HPDE6-E6E7 (cell line): ENCODE data around the gene MLH1.
"Not testable (repeated sequence)": the region's sequence is repeated elsewhere in the genome, so short reads cannot be mapped to it uniquely, and the experiment has no call there.

Source experiments
- DNase-seq: peaks from one replicate; pipeline ENCODE4 v3.0.0; 2011; ENCODE audit warnings: missing footprints; ENCODE audit errors: extremely low spot score

The MLH1 gene

GRCh38 chr3:36993326-36994283 lies at the start of gene MLH1:
Gene MLH1 (plus strand): TSS chr3:36993518. CDS start chr3:36993548, 30 bp downstream.
- peak; percentile 54 for DNase-seq

GRCh38 chr3:36943601-36944000 lies 49.7 kb upstream of the MLH1 start:
- no peak for DNase-seq

GRCh38 chr3:36944012-36944640 lies 49.2 kb upstream of the MLH1 start:
- peak; percentile 10 for DNase-seq

GRCh38 chr3:36944641-36945270 lies 48.6 kb upstream of the MLH1 start, which contains the start of gene TRANK1:
Gene TRANK1 (minus strand): TSS chr3:36945054. CDS start chr3:36944809, 245 bp downstream.
- no peak for DNase-seq

GRCh38 chr3:36945333-36945980 lies 47.9 kb upstream of the MLH1 start:
- no peak for DNase-seq

GRCh38 chr3:36947814-36948213 lies 45.5 kb upstream of the MLH1 start:
- not testable (repeated sequence) for DNase-seq

- no peak for DNase-seq
These were observed 38.7 kb upstream of the MLH1 start for GRCh38 chr3:36954452-36955134.

- no peak for DNase-seq
These were observed 37.2 kb upstream of the MLH1 start for GRCh38 chr3:36956155-36956554.

GRCh38 chr3:36957063-36957462 lies 36.3 kb upstream of the MLH1 start:
- DNase-seq = no peak

GRCh38 chr3:36957862-36958686 lies 35.2 kb upstream of the MLH1 start:
- peak; percentile 42 for DNase-seq

GRCh38 chr3:36959821-36960220 lies 33.5 kb upstream of the MLH1 start:
- DNase-seq = no peak

- no peak for DNase-seq
These were observed 32.8 kb upstream of the MLH1 start for GRCh38 chr3:36960502-36960901.

GRCh38 chr3:36963008-36963407 lies 30.3 kb upstream of the MLH1 start:
- DNase-seq = not testable (repeated sequence)

GRCh38 chr3:36964331-36964730 lies 29.0 kb upstream of the MLH1 start:
- no peak for DNase-seq

- no peak for DNase-seq
These were observed 28.5 kb upstream of the MLH1 start for GRCh38 chr3:36964817-36965216.

- no peak for DNase-seq
These were observed 27.9 kb upstream of the MLH1 start for GRCh38 chr3:36965440-36965839.

- DNase-seq = no peak
These were observed 24.2 kb upstream of the MLH1 start for GRCh38 chr3:36969085-36969484.

GRCh38 chr3:36969540-36970432 lies 23.5 kb upstream of the MLH1 start:
- peak; percentile 57 for DNase-seq

GRCh38 chr3:36972163-36972562 lies 21.2 kb upstream of the MLH1 start:
- DNase-seq = no peak
